ENCODE measurements around the gene TMEM50B. TPM values are rescaled to one million over a fixed set of nuclear protein-coding genes. Genes with fewer than 3 reads are reported as not detected.

Gene TMEM50B
- total and polyA plus RNA-seq, 2 experiments from 2014 or later = 25.1 to 26.1 TPM

- no peak overlapping the region for H3K27ac Mint-ChIP-seq
- H3K27me3 ChIP-seq (ENCODE audit: insufficient read depth) = no peaks in the 10 kb centered on the region
- H3K4me3 Mint-ChIP-seq = no peak overlapping the region
- H3K4me2 ChIP-seq = no peak overlapping the region
- DNase-seq (ENCODE audit: low spot score) (no peak), ATAC-seq (no peak)
- TF ChIP-seq, protein P1, sequence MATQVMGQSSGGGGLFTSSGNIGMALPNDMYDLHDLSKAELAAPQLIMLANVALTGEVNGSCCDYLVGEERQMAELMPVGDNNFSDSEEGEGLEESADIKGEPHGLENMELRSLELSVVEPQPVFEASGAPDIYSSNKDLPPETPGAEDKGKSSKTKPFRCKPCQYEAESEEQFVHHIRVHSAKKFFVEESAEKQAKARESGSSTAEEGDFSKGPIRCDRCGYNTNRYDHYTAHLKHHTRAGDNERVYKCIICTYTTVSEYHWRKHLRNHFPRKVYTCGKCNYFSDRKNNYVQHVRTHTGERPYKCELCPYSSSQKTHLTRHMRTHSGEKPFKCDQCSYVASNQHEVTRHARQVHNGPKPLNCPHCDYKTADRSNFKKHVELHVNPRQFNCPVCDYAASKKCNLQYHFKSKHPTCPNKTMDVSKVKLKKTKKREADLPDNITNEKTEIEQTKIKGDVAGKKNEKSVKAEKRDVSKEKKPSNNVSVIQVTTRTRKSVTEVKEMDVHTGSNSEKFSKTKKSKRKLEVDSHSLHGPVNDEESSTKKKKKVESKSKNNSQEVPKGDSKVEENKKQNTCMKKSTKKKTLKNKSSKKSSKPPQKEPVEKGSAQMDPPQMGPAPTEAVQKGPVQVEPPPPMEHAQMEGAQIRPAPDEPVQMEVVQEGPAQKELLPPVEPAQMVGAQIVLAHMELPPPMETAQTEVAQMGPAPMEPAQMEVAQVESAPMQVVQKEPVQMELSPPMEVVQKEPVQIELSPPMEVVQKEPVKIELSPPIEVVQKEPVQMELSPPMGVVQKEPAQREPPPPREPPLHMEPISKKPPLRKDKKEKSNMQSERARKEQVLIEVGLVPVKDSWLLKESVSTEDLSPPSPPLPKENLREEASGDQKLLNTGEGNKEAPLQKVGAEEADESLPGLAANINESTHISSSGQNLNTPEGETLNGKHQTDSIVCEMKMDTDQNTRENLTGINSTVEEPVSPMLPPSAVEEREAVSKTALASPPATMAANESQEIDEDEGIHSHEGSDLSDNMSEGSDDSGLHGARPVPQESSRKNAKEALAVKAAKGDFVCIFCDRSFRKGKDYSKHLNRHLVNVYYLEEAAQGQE (IDR thresholded peaks at IDR 0.05; ENCODE audit: unreplicated experiment) = no peak
- TF ChIP-seq STAT1 (IDR thresholded peaks at IDR 0.05; ENCODE audit: unreplicated experiment) (no peak), JUNB (IDR thresholded peaks at IDR 0.05; ENCODE audit: unreplicated experiment) (no peak), ZNF462 (CRISPR knock-in tag; IDR thresholded peaks at IDR 0.05) (no peak), CTCF (conservative IDR thresholded peaks at IDR 0.05; ENCODE audit: low read depth in 2 of 2) (no peak), EZH2 (IDR thresholded peaks at IDR 0.05; ENCODE audit: low read depth, unreplicated experiment) (no peak), EZH2phosphoT487 (IDR thresholded peaks at IDR 0.05; ENCODE audit: unreplicated experiment) (no peak), POLR2AphosphoS5 (IDR thresholded peaks at IDR 0.05; ENCODE audit: low read depth) (no peak), ZNF331 (CRISPR knock-in tag; IDR thresholded peaks at IDR 0.05; ENCODE audit: low read depth) (no peak), ZNF114 (CRISPR knock-in tag; IDR thresholded peaks at IDR 0.05) (no peak), NANOG (IDR thresholded peaks at IDR 0.05; ENCODE audit: borderline replicate concordance) (no peak)
- TF ChIP-seq, protein P2, sequence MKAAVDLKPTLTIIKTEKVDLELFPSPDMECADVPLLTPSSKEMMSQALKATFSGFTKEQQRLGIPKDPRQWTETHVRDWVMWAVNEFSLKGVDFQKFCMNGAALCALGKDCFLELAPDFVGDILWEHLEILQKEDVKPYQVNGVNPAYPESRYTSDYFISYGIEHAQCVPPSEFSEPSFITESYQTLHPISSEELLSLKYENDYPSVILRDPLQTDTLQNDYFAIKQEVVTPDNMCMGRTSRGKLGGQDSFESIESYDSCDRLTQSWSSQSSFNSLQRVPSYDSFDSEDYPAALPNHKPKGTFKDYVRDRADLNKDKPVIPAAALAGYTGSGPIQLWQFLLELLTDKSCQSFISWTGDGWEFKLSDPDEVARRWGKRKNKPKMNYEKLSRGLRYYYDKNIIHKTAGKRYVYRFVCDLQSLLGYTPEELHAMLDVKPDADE (IDR thresholded peaks at IDR 0.05) = no peak
- no peaks in the 10 kb centered on the region for H3K9me2 ChIP-seq (ENCODE audit: insufficient read depth)
- H3K9me3 Mint-ChIP-seq = no peaks in the 10 kb centered on the region
- H3K4me1 ChIP-seq (ENCODE audit: insufficient read depth) = no peaks in the 10 kb centered on the region
- H4K20me1 ChIP-seq (replicated peaks; ENCODE audit: insufficient read depth) = no peaks in the 10 kb centered on the region
- H3K27me3 Mint-ChIP-seq (ENCODE audit: insufficient read depth, low read depth, poor library complexity) = peaks cover 3% of the 10 kb centered on the region
- H3K79me2 ChIP-seq (replicated peaks; ENCODE audit: insufficient read depth) = no peaks in the 10 kb centered on the region
- no peak overlapping the region for H2AFZ ChIP-seq
- H3K4me3 ChIP-seq = no peak overlapping the region
- peaks cover 9% of the 10 kb centered on the region for H3K36me3 ChIP-seq (ENCODE audit: insufficient read depth)
- H3K27ac ChIP-seq (ENCODE audit: low read depth) = no peak overlapping the region
- peaks cover 59% of the 10 kb centered on the region for H3K36me3 Mint-ChIP-seq (ENCODE audit: low read depth)
- H3K4me1 Mint-ChIP-seq = no peaks in the 10 kb centered on the region
- no peaks in the 10 kb centered on the region for H3F3A ChIP-seq (replicated peaks; ENCODE audit: low read depth)
These were observed 55.6 kb downstream of the TMEM50B start for GRCh38 chr21:33424214-33424613.

All from GM23338 (cell line).